HEK293T (cell line): ENCODE data around the gene RBBP8.

ENCODE experiments used
- BHLHE40 ChIP-seq: fragments of 450-650 bp; IDR thresholded peaks from 2 replicates; pipeline ENCODE4 v1.6.1; 2016; ENCODE audit warnings: mild to moderate bottlenecking, moderate library complexity, borderline replicate concordance
- CTBP1 ChIP-seq: fragments of 450-650 bp; IDR thresholded peaks from 2 replicates; pipeline ENCODE4 v1.6.1; 2016; ENCODE audit warnings: borderline replicate concordance
- FOXA1 ChIP-seq: fragments of 450-650 bp; IDR thresholded peaks from 2 replicates; pipeline ENCODE4 v1.6.1; 2016; ENCODE audit warnings: mild to moderate bottlenecking
- HDGF ChIP-seq: fragments of 450-650 bp; IDR thresholded peaks from 2 replicates; pipeline ENCODE4 v1.6.1; 2017; ENCODE audit warnings: antibody characterized with exemption, borderline replicate concordance
- SP1 ChIP-seq: fragments of 450-650 bp; IDR thresholded peaks from 2 replicates; pipeline ENCODE4 v1.6.1; 2017
- SUZ12 ChIP-seq: fragments of 450-650 bp; IDR thresholded peaks from 2 replicates; pipeline ENCODE4 v1.6.1; 2016; ENCODE audit warnings: mild to moderate bottlenecking

GRCh38 chr18:22912149-22912548 is 21.0 kb upstream of the RBBP8 start:
- TF ChIP-seq SUZ12, result no peak
- no peak for TF ChIP-seq FOXA1
- no peak for TF ChIP-seq HDGF
- TF ChIP-seq CTBP1, result no peak
- no peak for TF ChIP-seq BHLHE40
- no peak for TF ChIP-seq SP1
